Colonic mucosa (tissue), 4 donors: ENCODE measurements around the gene ZDHHC3. TPM values are rescaled to one million over a fixed set of nuclear protein-coding genes. Genes with fewer than 3 reads are reported as not detected.

Source experiments
- DNase-seq: peaks from one replicate; pipeline ENCODE4 v3.0.0-alpha.2; 2020
- H3K27ac ChIP-seq: fragments of 200-600 bp; one replicate; pipeline ENCODE4 v1.8.0; 2021
- H3K27me3 ChIP-seq: fragments of 200-600 bp; one replicate; pipeline ENCODE4 v1.8.0; 2021
- H3K36me3 ChIP-seq: fragments of 200-600 bp; one replicate; pipeline ENCODE4 v1.8.0; 2021
- H3K4me1 ChIP-seq: fragments of 200-600 bp; one replicate; pipeline ENCODE4 v1.8.0; 2021; ENCODE audit warnings: mild to moderate bottlenecking
- H3K4me3 ChIP-seq: fragments of 200-600 bp; one replicate; pipeline ENCODE4 v1.8.0; 2021
- H3K9ac ChIP-seq, 2 donors: one replicate each; pipeline ENCODE4 v1.7.0; 2013; ENCODE audit warnings: control low read depth in 2 of 2, low read depth in 2 of 2, low read length in 2 of 2
- H3K9me3 ChIP-seq: fragments of 200-600 bp; one replicate; pipeline ENCODE4 v1.8.0; 2021
- intact Hi-C: fragments of 100-400 bp; cut with DNase I; formaldehyde crosslinking; loops from one replicate; pipeline ENCODE4 v1.14.1; 2022
- total RNA-seq, 2 donors: library from RNA; stranded (reverse); fragmentation: NEBNext Ultra II Directional in 1 of 2; extraction: Animal tissue kit (Norgen Biotek cat#: 25700) in 1 of 2; gene quantifications; one replicate each; pipeline ENCODE4 v1.2.1, GENCODE V29; 2021
- TF ChIP-seq, protein P1 (sequence below): fragments of 200-600 bp; IDR thresholded peaks from one replicate; pipeline ENCODE4 v1.8.0; 2022; ENCODE audit warnings: antibody characterized with exemption, mild to moderate bottlenecking
- donor health status: healthy.
- donor health status: DM: no; HTN: no; CAD: no.
- donor health status: DM: no; HTN: no; CAD: no.

ZDHHC3 gene
- total RNA-seq, 2 donors from 2014 or later, result 152 to 162 TPM

DNA sequence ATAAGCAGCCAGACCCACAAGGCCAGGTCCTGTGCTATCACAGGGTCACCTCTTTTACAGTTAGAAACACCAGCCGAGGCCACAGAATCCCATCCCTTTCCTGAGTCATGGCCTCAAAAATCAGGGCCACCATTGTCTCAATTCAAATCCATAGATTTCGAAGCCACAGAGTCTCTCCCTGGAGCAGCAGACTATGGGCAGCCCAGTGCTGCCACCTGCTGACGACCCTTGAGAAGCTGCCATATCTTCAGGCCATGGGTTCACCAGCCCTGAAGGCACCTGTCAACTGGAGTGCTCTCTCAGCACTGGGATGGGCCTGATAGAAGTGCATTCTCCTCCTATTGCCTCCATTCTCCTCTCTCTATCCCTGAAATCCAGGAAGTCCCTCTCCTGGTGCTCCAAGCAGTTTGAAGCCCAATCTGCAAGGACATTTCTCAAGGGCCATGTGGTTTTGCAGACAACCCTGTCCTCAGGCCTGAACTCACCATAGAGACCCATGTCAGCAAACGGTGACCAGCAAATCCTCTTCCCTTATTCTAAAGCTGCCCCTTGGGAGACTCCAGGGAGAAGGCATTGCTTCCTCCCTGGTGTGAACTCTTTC lies 62.0 kb downstream of the ZDHHC3 start:
- H3K4me1 ChIP-seq, result no peaks in the 10 kb centered on the region
- TF ChIP-seq, protein P1, sequence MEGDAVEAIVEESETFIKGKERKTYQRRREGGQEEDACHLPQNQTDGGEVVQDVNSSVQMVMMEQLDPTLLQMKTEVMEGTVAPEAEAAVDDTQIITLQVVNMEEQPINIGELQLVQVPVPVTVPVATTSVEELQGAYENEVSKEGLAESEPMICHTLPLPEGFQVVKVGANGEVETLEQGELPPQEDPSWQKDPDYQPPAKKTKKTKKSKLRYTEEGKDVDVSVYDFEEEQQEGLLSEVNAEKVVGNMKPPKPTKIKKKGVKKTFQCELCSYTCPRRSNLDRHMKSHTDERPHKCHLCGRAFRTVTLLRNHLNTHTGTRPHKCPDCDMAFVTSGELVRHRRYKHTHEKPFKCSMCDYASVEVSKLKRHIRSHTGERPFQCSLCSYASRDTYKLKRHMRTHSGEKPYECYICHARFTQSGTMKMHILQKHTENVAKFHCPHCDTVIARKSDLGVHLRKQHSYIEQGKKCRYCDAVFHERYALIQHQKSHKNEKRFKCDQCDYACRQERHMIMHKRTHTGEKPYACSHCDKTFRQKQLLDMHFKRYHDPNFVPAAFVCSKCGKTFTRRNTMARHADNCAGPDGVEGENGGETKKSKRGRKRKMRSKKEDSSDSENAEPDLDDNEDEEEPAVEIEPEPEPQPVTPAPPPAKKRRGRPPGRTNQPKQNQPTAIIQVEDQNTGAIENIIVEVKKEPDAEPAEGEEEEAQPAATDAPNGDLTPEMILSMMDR, result peak; percentile 76
- intact Hi-C loops, result loop anchor here (5.0 kb wide), 1 partner anchor 382 kb away; no protein-coding TSS in a partner anchor

DNA sequence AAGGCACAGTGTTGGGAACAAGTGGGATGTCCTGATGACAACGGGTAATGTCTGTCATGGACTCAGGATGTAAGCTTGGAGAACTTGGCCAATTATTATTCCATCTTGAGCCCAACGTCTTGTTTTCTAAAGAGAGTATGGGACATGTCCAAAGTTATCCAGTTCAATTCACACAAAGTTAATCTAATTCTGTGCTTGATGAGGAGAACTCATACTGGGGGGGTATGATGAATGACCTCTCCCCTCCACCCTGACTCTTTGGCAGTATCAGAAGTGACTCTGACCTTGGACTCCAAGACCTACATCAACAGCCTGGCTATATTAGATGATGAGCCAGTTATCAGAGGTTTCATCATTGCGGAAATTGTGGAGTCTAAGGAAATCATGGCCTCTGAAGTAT lies 65.3 kb downstream of the ZDHHC3 start:
- DNase-seq, result no peak
- no peaks in the 10 kb centered on the region for H3K9me3 ChIP-seq
- no peaks in the 10 kb centered on the region for H3K36me3 ChIP-seq
- intact Hi-C loops, result loop anchor here (5.0 kb wide), 1 partner anchor 378 kb away; no protein-coding TSS in a partner anchor
- H3K9ac ChIP-seq, result no peak overlapping the region
- H3K27me3 ChIP-seq, result no peaks in the 10 kb centered on the region
- no peak overlapping the region for H3K27ac ChIP-seq
- no peaks in the 10 kb centered on the region for H3K4me1 ChIP-seq
- TF ChIP-seq, protein P1, result no peak
- no peak overlapping the region for H3K4me3 ChIP-seq

More for the DNA sequence above, 62.0 kb downstream of the ZDHHC3 start:
- H3K36me3 ChIP-seq, result no peaks in the 10 kb centered on the region
- H3K27me3 ChIP-seq, result no peaks in the 10 kb centered on the region
- H3K4me3 ChIP-seq, result no peak overlapping the region
- no peaks in the 10 kb centered on the region for H3K9me3 ChIP-seq
- no peak overlapping the region for H3K27ac ChIP-seq
- DNase-seq, result peak; percentile 69
- H3K9ac ChIP-seq, result no peak overlapping the region

DNA sequence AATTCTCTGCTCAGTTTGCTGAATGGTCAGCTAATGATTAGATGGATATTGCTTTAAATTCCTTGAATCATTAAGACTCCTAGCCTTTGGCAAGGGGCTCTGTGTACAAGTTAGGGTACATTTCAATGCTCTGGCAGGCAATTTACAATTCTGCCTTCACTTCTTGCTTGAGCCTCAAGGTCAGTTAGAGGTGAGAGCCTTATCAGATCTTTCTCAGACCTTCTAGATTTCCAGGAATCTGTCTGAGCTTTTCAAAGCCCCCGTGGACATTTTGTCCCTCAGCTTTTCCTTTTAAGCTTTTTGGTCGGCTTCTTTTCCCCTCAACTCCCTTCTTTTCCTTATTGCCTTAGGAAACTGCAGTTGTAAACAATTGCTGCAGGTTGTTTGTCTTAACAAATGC lies 66.9 kb downstream of the ZDHHC3 start:
- DNase-seq, result no peak
- Histone ChIP-seq H3K36me3 (no peaks in the 10 kb centered on the region), H3K4me1 (no peaks in the 10 kb centered on the region), H3K27me3 (no peaks in the 10 kb centered on the region), H3K9me3 (no peaks in the 10 kb centered on the region), H3K27ac (no peak overlapping the region), H3K4me3 (no peak overlapping the region), H3K9ac (no peak overlapping the region)
- intact Hi-C loops, result no loop called here
- TF ChIP-seq, protein P1, result no peak

DNA sequence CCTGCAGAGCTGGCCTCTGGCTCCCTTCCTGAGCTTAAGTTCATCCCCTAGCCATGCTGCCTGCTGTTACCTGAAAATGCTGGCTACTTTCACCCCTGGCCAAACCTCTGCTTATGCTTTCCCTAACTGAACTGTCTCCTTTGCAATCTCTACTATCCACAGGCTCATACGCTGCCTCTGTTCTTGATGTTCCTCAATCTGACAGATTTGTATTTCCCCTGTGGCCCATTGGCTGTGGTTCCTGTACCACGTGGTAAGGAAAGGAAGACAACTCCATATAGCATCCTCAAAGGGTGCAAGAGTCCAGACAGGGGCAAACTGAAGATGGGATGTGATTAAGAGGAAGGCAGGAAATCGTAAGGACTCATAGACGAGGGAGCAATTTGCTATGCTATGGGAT lies 68.4 kb downstream of the ZDHHC3 start:
- Histone ChIP-seq H3K36me3 (no peaks in the 10 kb centered on the region), H3K27ac (no peak overlapping the region), H3K4me3 (no peak overlapping the region), H3K9ac (no peak overlapping the region), H3K4me1 (no peaks in the 10 kb centered on the region), H3K27me3 (no peaks in the 10 kb centered on the region), H3K9me3 (no peaks in the 10 kb centered on the region)
- no peak for DNase-seq
- TF ChIP-seq, protein P1, result no peak
- intact Hi-C loops, result no loop called here

DNA sequence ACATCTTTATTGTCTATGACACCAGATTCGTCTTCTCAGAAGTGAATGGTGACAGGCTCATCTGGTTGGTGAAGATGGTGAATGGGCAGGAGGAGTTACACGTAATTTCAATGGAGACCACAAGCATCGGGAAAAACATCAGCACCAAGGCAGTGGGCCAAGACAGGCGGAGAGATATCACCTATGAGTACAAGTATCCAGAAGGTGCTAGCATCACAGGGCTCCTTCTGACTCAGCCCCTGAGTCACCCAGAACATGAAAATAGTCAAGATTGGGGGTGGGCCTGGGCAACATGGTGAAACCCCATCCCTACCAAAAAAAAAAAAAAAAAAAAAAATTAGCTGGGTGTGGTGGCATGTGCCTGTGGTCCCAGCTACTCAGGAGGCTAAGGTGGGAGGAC lies 69.0 kb downstream of the ZDHHC3 start:
- Histone ChIP-seq H3K9ac (no peak overlapping the region), H3K9me3 (no peaks in the 10 kb centered on the region), H3K4me1 (no peaks in the 10 kb centered on the region), H3K27me3 (no peaks in the 10 kb centered on the region), H3K4me3 (no peak overlapping the region), H3K27ac (no peak overlapping the region), H3K36me3 (no peaks in the 10 kb centered on the region)
- DNase-seq, result no peak
- TF ChIP-seq, protein P1, result no peak
- intact Hi-C loops, result no loop called here
